ENCODE measurements around the gene CCDC18.

CCDC18 gene

GRCh38 chr1:93313026-93313425, 132.5 kb downstream of the CCDC18 start:
- TF ChIP-seq GATA2 (IDR thresholded peaks at IDR 0.05; ENCODE audit: low read depth, low read length) (no peak), GATA3 (IDR thresholded peaks at IDR 0.05; ENCODE audit: low read depth, low read length) (no peak)

- TF ChIP-seq GATA3 (IDR thresholded peaks at IDR 0.05; ENCODE audit: low read depth, low read length) (no peak), GATA2 (IDR thresholded peaks at IDR 0.05; ENCODE audit: low read depth, low read length) (no peak)
Measured at GRCh38 chr1:93317207-93317606, 136.7 kb downstream of the CCDC18 start.

DNA sequence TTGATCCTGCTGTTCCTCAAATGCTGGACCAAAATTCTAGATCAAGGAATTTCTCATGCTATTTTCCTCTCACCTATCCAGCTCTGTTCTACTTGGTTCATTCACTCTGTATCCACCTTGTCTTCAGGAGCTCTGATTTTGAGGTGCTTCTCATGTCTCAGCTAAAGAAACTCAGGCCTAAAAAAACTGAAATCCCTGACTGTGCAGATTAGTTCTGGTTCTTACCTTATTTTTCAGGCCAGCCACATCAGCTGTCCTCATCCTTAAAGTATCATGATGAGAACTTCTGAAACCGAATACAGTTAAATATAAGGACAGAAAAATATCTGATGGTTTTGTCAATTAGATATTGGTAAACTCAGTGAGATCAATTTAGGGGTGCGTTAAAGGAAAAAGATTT, 137.4 kb downstream of the CCDC18 start:
- TF ChIP-seq GATA3 (IDR thresholded peaks at IDR 0.05; ENCODE audit: low read depth, low read length) (no peak), GATA2 (IDR thresholded peaks at IDR 0.05; ENCODE audit: low read depth, low read length) (no peak)

- TF ChIP-seq GATA2 (IDR thresholded peaks at IDR 0.05; ENCODE audit: low read depth, low read length) (no peak), GATA3 (IDR thresholded peaks at IDR 0.05; ENCODE audit: low read depth, low read length) (no peak)
Measured at GRCh38 chr1:93321720-93322119, 141.2 kb downstream of the CCDC18 start.

DNA sequence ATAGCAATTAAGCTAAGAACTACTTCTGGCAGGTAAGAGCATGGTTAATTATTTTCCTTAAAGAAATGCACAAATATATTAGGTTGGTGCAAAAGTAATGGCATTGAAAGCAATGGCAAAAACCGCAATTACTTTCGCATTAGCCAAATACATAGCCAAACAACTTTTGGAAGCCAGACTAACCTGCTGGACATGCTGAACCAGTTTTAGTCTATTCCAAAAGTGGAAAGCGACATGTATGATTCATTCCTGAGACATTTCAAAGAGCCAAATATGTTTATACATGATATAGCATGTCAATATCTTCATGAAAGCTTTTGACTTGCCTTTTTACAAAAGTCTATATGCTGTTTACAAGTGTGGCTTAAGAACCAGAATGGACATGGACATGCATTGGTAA, 141.8 kb downstream of the CCDC18 start:
- no peak for TF ChIP-seq GATA2 (IDR thresholded peaks at IDR 0.05; ENCODE audit: low read depth, low read length)
- no peak for TF ChIP-seq GATA3 (IDR thresholded peaks at IDR 0.05; ENCODE audit: low read depth, low read length)

DNA sequence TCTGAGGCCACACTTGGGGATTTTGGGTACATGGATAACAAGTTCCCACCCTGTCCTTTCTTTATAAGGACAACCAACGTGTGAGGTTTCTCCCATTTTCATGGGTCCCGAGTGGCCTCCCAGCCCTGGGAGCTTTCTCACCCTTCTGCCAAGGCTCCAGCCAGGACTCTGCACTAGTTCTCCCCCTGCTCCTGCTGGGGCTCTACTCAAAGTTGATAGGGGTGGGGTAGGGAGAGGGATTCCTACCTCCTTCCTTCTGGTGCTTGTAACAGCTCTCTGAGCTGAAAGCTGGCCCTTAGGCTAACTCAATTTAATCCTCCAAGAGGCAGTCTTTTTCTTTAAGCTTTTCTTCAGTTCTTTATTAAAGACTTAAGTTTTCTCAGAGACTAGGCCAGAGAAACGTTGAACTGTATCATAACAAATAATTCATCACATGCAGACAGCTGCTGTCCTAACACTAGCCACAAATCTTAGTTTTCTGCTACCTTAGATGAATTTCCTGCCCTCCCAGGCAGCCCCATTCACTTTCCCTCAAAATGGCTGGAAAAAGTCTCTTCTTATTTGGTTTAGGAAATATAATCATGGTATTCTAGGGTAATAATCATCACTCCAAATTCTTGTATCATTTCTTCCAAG, 142.8 kb downstream of the CCDC18 start:
- TF ChIP-seq GATA2 (IDR thresholded peaks at IDR 0.05; ENCODE audit: low read depth, low read length): no peak
- no peak for TF ChIP-seq GATA3 (IDR thresholded peaks at IDR 0.05; ENCODE audit: low read depth, low read length)

DNA sequence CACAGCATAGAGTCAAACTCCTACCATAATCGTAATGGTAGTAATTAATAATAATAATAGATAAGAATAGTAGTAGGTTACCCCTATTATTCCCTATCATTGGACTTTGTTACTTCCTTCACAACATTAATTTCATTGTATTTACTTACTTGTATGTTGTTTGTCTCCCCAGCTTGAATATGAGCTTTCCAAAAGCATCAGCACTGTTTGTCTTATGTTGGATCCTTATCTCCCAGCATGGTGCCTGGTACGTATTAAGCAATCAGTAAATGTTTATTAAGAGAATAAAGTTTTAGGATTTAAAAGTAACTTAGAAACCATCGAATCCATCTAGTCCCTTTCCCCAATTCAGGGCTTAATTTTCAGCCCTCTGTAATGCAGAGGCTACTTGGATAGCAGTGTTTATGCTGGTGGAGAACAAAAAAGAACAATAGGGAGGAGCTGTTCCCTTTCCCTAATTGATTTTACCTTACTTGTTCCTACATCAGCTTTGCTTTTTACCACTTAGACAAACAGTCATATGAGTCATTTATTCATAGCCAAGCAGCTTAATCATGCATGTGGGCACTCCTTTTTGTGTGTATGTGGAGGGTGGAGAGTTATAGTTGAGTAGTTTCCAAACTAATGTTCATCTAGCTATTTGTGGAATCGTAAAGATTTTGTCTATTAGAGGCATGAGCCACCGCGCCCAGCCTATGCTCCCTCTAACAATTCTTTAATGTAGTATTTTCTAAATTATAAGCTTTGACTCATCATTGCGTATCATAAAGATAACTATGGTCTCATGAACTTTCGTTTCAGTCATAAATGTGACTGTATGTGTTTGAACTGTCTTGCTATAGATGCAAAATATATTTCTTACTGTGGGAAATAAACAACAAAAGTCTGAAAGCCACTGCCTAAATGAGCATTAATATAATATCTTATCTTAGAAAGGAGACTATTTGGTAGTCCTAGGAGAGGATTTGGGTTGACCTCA, 144.3 kb downstream of the CCDC18 start:
- no peak for TF ChIP-seq GATA3 (IDR thresholded peaks at IDR 0.05; ENCODE audit: low read depth, low read length)
- TF ChIP-seq GATA2 (IDR thresholded peaks at IDR 0.05; ENCODE audit: low read depth, low read length): no peak
